GM19099 (cell line): ENCODE results near the gene ZNF853.

ENCODE experiments used
- POLR2A ChIP-seq: IDR thresholded peaks from 3 replicates; pipeline ENCODE4 v1.6.1; 2011; ENCODE audit warnings: low read depth; ENCODE audit not compliant: insufficient read length; ENCODE audit errors: extremely low read depth

Gene ZNF853

GRCh38 chr7:6624246-6624611 is 8.8 kb downstream of the ZNF853 start:
- TF ChIP-seq POLR2A, result no peak

- TF ChIP-seq POLR2A, result no peak
Measured at GRCh38 chr7:6628045-6628444, 12.6 kb downstream of the ZNF853 start.

- no peak for TF ChIP-seq POLR2A
Measured at GRCh38 chr7:6630007-6630849, 14.8 kb downstream of the ZNF853 start.

- TF ChIP-seq POLR2A, result no peak
Measured at GRCh38 chr7:6631605-6632004, 16.2 kb downstream of the ZNF853 start.

- no peak for TF ChIP-seq POLR2A
Measured at GRCh38 chr7:6634021-6634420, 18.6 kb downstream of the ZNF853 start.

GRCh38 chr7:6636741-6637543 is 21.5 kb downstream of the ZNF853 start, which contains the start of gene ZNF316:
Gene ZNF316, plus strand, starts transcription at chr7:6637318. Its CDS starts 5,092 bp downstream, at chr7:6642410.
- TF ChIP-seq POLR2A, result peak; percentile 76

GRCh38 chr7:6637544-6638229 is 22.3 kb downstream of the ZNF853 start:
- no peak for TF ChIP-seq POLR2A

GRCh38 chr7:6639032-6639431 is 23.6 kb downstream of the ZNF853 start:
- no peak for TF ChIP-seq POLR2A

- TF ChIP-seq POLR2A, result no peak
Measured at GRCh38 chr7:6639627-6640026, 24.2 kb downstream of the ZNF853 start.

- no peak for TF ChIP-seq POLR2A
Measured at GRCh38 chr7:6640246-6640721, 24.9 kb downstream of the ZNF853 start.

GRCh38 chr7:6641305-6642035 is 26.1 kb downstream of the ZNF853 start:
- TF ChIP-seq POLR2A, result no peak

- TF ChIP-seq POLR2A, result no peak
Measured at GRCh38 chr7:6642239-6642839, 26.9 kb downstream of the ZNF853 start.

- no peak for TF ChIP-seq POLR2A
Measured at GRCh38 chr7:6642861-6643640, 27.6 kb downstream of the ZNF853 start.

- TF ChIP-seq POLR2A, result no peak
Measured at GRCh38 chr7:6643915-6644625, 28.7 kb downstream of the ZNF853 start.
